HCT116 (cell line): ENCODE measurements around the gene USP24. TPM values are rescaled to one million over a fixed set of nuclear protein-coding genes. Genes with fewer than 3 reads are reported as not detected.

Experiments used
- ATAC-seq: fragments of 200-7000 bp; cut with Tn5 transposase; 2 replicates; pipeline ENCODE4 v1.9.1; 2020; ENCODE audit warnings: mild to moderate bottlenecking, moderate library complexity
- BruUV-seq: library from RNA; stranded (reverse); fragments of 400-500 nt; replicated peaks from 2 replicates; lab custom pipeline; 2021; lab: Mats Ljungman, UMichigan
- CTCF ChIA-PET: fragments of 300-600 bp; sonication (Branson Sonifier 250); formaldehyde crosslinking; loops from one replicate; lab custom pipeline; 2021; ENCODE audit warnings: antibody characterized with exemption; lab: Charles Lee
- POLR2A ChIA-PET: fragments of 300-600, 350-600 bp; sonication (Branson Sonifier 250); formaldehyde crosslinking; loops from one replicate; lab custom pipeline; 2021; ENCODE audit warnings: antibody characterized with exemption; lab: Charles Lee
- RAD21 ChIA-PET, 2 experiments: fragments of 300-600 bp; sonication (Branson Sonifier 250); formaldehyde crosslinking; loops; one replicate each; lab custom pipeline; 2023; ENCODE audit warnings: low total read pairs in 2 of 2; ENCODE audit not compliant: uncharacterized antibody in 2 of 2, unreplicated experiment in 2 of 2, low non-redundant PET in 1 of 2; lab: Charles Lee
- DNase-seq: peaks from one replicate; pipeline ENCODE4 v3.0.0-alpha.2; 2010; ENCODE audit warnings: low read depth, low spot score
- H2AFZ ChIP-seq: fragments of 200-600 bp; shearing (Covaris generic), sonication (generic); 2 replicates; pipeline ENCODE4 v1.6.1; 2017; ENCODE audit warnings: low read depth, mixed run types, mixed read lengths, antibody characterized with exemption, low read length; ENCODE audit not compliant: poor library complexity, severe bottlenecking
- H3K27ac ChIP-seq: 2 replicates; pipeline ENCODE4 v1.5.1; 2012; ENCODE audit warnings: low read depth, low read length
- H3K27me3 ChIP-seq: fragments of 200-600 bp; sonication (generic); 2 replicates; pipeline ENCODE4 v1.6.1; 2016; ENCODE audit warnings: mixed run types, low read length, mixed read lengths; ENCODE audit not compliant: insufficient read depth
- H3K36me3 ChIP-seq, 2 experiments: fragments of 200-500 bp in 1 of 2; fragments of 200-600 bp in 1 of 2; sonication (Bioruptor generic) in 1 of 2; sonication (generic) in 1 of 2; 2 replicates each; pipeline versions ENCODE4 v1.5.1 to v1.6.1; 2014 to 2016; ENCODE audit warnings: low read length in 2 of 2, inconsistent platforms in 1 of 2, mixed read lengths in 1 of 2, mixed run types in 1 of 2; ENCODE audit not compliant: insufficient read depth in 2 of 2, control insufficient read depth in 1 of 2
- H3K4me1 ChIP-seq, 2 experiments: fragments of 200-600 bp in 1 of 2; sonication (generic) in 1 of 2; 2 replicates each; pipeline versions ENCODE4 v1.5.1 to v1.6.1; 2012 to 2017; ENCODE audit warnings: low read length in 2 of 2, inconsistent platforms in 1 of 2, mild to moderate bottlenecking in 1 of 2, mixed read lengths in 1 of 2, mixed run types in 1 of 2, moderate library complexity in 1 of 2; ENCODE audit not compliant: insufficient read depth in 2 of 2, control insufficient read depth in 1 of 2
- H3K4me2 ChIP-seq: fragments of 200-600 bp; sonication (generic); 2 replicates; pipeline ENCODE4 v1.6.1; 2017; ENCODE audit warnings: mixed run types, low read length, mixed read lengths
- H3K4me3 ChIP-seq, 2 experiments: fragments of 200-600 bp in 1 of 2; sonication (generic) in 1 of 2; replicated peaks in 1 of 2; 2 replicates each; pipeline ENCODE4 v1.5.1; 2011 to 2016; ENCODE audit warnings: low read length in 2 of 2, control low read depth in 1 of 2, low read depth in 1 of 2, mild to moderate bottlenecking in 1 of 2, mixed read lengths in 1 of 2, mixed run types in 1 of 2
- H3K79me2 ChIP-seq: fragments of 200-600 bp; sonication (generic); 2 replicates; pipeline ENCODE4 v1.6.1; 2017; ENCODE audit warnings: mild to moderate bottlenecking, mixed run types, low read length, moderate library complexity, mixed read lengths; ENCODE audit not compliant: insufficient read depth
- H3K9ac ChIP-seq: fragments of 200-600 bp; sonication (generic); 2 replicates; pipeline ENCODE4 v1.6.1; 2016; ENCODE audit warnings: low read length, mixed read lengths
- H3K9me2 ChIP-seq: fragments of 200-600 bp; sonication (generic), shearing (Covaris generic); 2 replicates; pipeline ENCODE4 v1.6.1; 2017; ENCODE audit warnings: mixed run types, mild to moderate bottlenecking, moderate library complexity; ENCODE audit not compliant: insufficient read depth
- H3K9me3 ChIP-seq, 2 experiments: fragments of 200-500 bp in 1 of 2; fragments of 200-600 bp in 1 of 2; sonication (Bioruptor generic) in 1 of 2; sonication (generic) in 1 of 2; 2 replicates each; pipeline ENCODE4 v1.6.1; 2014 to 2017; ENCODE audit warnings: low read length in 2 of 2, mixed read lengths in 2 of 2, inconsistent platforms in 1 of 2, low read depth in 1 of 2, mild to moderate bottlenecking in 1 of 2, mixed run types in 1 of 2, moderate library complexity in 1 of 2; ENCODE audit not compliant: control insufficient read depth in 1 of 2, insufficient read depth in 1 of 2
- H4K20me1 ChIP-seq: fragments of 200-600 bp; sonication (generic), shearing (Covaris generic); 2 replicates; pipeline ENCODE4 v1.6.1; 2017; ENCODE audit warnings: mixed run types, mild to moderate bottlenecking, moderate library complexity; ENCODE audit not compliant: insufficient read depth
- CBX3 ChIP-seq: IDR thresholded peaks from 2 replicates; pipeline ENCODE4 v1.6.1; 2012; ENCODE audit warnings: low read depth
- CEBPB ChIP-seq: IDR thresholded peaks from 2 replicates; pipeline ENCODE4 v1.6.1; 2012; ENCODE audit warnings: low read depth
- EZH2 ChIP-seq: fragments of 200-600 bp; sonication (generic); IDR thresholded peaks from 2 replicates; pipeline ENCODE4 v1.6.1; 2017; ENCODE audit warnings: antibody characterized with exemption, mixed run types
- FOSL1 ChIP-seq: IDR thresholded peaks from 2 replicates; pipeline ENCODE4 v1.6.1; 2012; ENCODE audit warnings: low read depth
- JUND ChIP-seq: IDR thresholded peaks from 2 replicates; pipeline ENCODE4 v1.6.1; 2012
- POLR2A ChIP-seq: IDR thresholded peaks from 2 replicates; pipeline ENCODE4 v1.7.0; 2011; ENCODE audit warnings: borderline replicate concordance; ENCODE audit not compliant: insufficient read depth, insufficient read length; ENCODE audit errors: extremely low read depth
- POLR2AphosphoS5 ChIP-seq: IDR thresholded peaks from 2 replicates; pipeline ENCODE4 v1.6.1; 2011; ENCODE audit warnings: mild to moderate bottlenecking, low read depth, low read length, moderate library complexity
- RAD21 ChIP-seq: IDR thresholded peaks from 2 replicates; pipeline ENCODE4 v1.6.1; 2012; ENCODE audit warnings: low read depth, mild to moderate bottlenecking
- SIN3A ChIP-seq: IDR thresholded peaks from 2 replicates; pipeline ENCODE4 v1.6.1; 2012; ENCODE audit warnings: low read depth
- SP1 ChIP-seq: IDR thresholded peaks from 2 replicates; pipeline ENCODE4 v1.6.1; 2012; ENCODE audit warnings: low read depth
- SRF ChIP-seq: IDR thresholded peaks from 2 replicates; pipeline ENCODE4 v1.6.1; 2012; ENCODE audit warnings: low read depth
- TCF7L2 ChIP-seq: IDR thresholded peaks from 2 replicates; pipeline ENCODE4 v1.7.0; 2011; ENCODE audit warnings: borderline replicate concordance, inconsistent platforms; ENCODE audit not compliant: insufficient read depth, insufficient read length; ENCODE audit errors: extremely low read depth
- YY1 ChIP-seq: IDR thresholded peaks from 2 replicates; pipeline ENCODE4 v1.6.1; 2011; ENCODE audit warnings: low read length, low read depth, moderate library complexity, mild to moderate bottlenecking; ENCODE audit not compliant: insufficient replicate concordance; ENCODE audit errors: extremely low read depth
- ZFX ChIP-seq: fragments of 450-650 bp; IDR thresholded peaks from 2 replicates; pipeline ENCODE4 v1.6.1; 2017
- ZNF274 ChIP-seq: fragments of 200-500 bp; sonication (Bioruptor generic); IDR thresholded peaks from 2 replicates; pipeline ENCODE4 v1.6.1; 2014; ENCODE audit warnings: mild to moderate bottlenecking, low read depth, low read length, inconsistent platforms
- intact Hi-C: fragments of 100-400 bp; cut with micrococcal nuclease; formaldehyde crosslinking; loops from 2 replicates; pipeline ENCODE4 v1.10.0; 2022
- total RNA-seq: library from RNA; stranded (reverse); gene quantifications from one replicate; pipeline ENCODE4 v1.2.1, GENCODE V29; 2021; ENCODE audit not compliant: unreplicated experiment
- TF ChIP-seq, protein P1 (sequence below): IDR thresholded peaks from 2 replicates; pipeline ENCODE4 v1.6.1; 2011; ENCODE audit warnings: mild to moderate bottlenecking, low read length, moderate library complexity; ENCODE audit not compliant: insufficient replicate concordance; ENCODE audit errors: extremely low read depth
- TF ChIP-seq, protein P2 (sequence below): IDR thresholded peaks from 2 replicates; pipeline ENCODE4 v1.6.1; 2012
- TF ChIP-seq, protein P3 (sequence below): IDR thresholded peaks from 2 replicates; pipeline ENCODE4 v1.6.1; 2012; ENCODE audit warnings: low read depth
- TF ChIP-seq, protein P4 (sequence below): IDR thresholded peaks from 2 replicates; pipeline ENCODE4 v1.6.1; 2012
- TF ChIP-seq, protein P5 (sequence below), 3 experiments: fragments of 200-600 bp in 1 of 3; sonication (generic) in 1 of 3; IDR thresholded peaks in 2 of 3; conservative IDR thresholded peaks in 1 of 3; 2 replicates each; pipeline ENCODE4 v1.5.1; 2012 to 2017; ENCODE audit warnings: low read depth in 2 of 3, low read length in 2 of 3, antibody characterized with exemption in 1 of 3, borderline replicate concordance in 1 of 3, control low read depth in 1 of 3, mild to moderate bottlenecking in 1 of 3, mixed read lengths in 1 of 3, mixed run types in 1 of 3, moderate library complexity in 1 of 3; ENCODE audit not compliant: insufficient read depth in 1 of 3

Gene USP24
- total RNA-seq, 1 experiment from 2014 or later: 34.2 TPM

DNA sequence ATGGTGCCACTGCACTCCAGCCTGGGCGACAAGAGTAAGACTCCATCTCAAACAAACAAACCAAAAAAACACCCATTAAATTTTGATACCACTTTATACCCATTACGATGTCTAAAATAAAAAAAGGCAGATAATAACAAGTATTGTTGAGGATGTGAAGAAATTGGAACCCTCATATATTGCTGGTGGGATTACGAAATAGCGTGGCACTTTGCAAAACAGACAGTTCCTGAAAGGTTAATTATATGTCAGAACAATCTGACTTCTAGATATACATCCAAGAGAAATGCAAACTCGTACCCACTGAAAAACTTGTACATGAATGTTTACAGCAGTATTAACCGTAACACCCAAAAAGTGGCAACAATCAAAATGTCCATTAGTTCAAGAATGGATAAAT, 70.3 kb downstream of the USP24 start:
- Histone ChIP-seq H3K4me1 (no peaks in the 10 kb centered on the region), H3K36me3 (peaks cover 8 to 22% of the 10 kb centered on the region in 2 experiments; a peak in 2 of 4 replicates), H3K27ac (no peak overlapping the region), H3K9ac (no peak overlapping the region), H3K27me3 (no peaks in the 10 kb centered on the region), H2AFZ (no peak overlapping the region), H3K9me2 (no peaks in the 10 kb centered on the region), H3K4me2 (no peak overlapping the region), H3K9me3 (no peaks in the 10 kb centered on the region), H3K79me2 (no peaks in the 10 kb centered on the region), H4K20me1 (no peaks in the 10 kb centered on the region), H3K4me3 (no peak overlapping the region)
- POLR2A ChIA-PET: no interaction called here
- TF ChIP-seq, protein P1, sequence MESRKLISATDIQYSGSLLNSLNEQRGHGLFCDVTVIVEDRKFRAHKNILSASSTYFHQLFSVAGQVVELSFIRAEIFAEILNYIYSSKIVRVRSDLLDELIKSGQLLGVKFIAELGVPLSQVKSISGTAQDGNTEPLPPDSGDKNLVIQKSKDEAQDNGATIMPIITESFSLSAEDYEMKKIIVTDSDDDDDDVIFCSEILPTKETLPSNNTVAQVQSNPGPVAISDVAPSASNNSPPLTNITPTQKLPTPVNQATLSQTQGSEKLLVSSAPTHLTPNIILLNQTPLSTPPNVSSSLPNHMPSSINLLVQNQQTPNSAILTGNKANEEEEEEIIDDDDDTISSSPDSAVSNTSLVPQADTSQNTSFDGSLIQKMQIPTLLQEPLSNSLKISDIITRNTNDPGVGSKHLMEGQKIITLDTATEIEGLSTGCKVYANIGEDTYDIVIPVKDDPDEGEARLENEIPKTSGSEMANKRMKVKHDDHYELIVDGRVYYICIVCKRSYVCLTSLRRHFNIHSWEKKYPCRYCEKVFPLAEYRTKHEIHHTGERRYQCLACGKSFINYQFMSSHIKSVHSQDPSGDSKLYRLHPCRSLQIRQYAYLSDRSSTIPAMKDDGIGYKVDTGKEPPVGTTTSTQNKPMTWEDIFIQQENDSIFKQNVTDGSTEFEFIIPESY: no peak
- no peak for TF ChIP-seq EZH2
- no peak for TF ChIP-seq JUND
- TF ChIP-seq, protein P2, sequence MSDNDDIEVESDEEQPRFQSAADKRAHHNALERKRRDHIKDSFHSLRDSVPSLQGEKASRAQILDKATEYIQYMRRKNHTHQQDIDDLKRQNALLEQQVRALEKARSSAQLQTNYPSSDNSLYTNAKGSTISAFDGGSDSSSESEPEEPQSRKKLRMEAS: no peak
- TF ChIP-seq POLR2AphosphoS5: no peak
- no peak for TF ChIP-seq RAD21
- TF ChIP-seq, protein P3, sequence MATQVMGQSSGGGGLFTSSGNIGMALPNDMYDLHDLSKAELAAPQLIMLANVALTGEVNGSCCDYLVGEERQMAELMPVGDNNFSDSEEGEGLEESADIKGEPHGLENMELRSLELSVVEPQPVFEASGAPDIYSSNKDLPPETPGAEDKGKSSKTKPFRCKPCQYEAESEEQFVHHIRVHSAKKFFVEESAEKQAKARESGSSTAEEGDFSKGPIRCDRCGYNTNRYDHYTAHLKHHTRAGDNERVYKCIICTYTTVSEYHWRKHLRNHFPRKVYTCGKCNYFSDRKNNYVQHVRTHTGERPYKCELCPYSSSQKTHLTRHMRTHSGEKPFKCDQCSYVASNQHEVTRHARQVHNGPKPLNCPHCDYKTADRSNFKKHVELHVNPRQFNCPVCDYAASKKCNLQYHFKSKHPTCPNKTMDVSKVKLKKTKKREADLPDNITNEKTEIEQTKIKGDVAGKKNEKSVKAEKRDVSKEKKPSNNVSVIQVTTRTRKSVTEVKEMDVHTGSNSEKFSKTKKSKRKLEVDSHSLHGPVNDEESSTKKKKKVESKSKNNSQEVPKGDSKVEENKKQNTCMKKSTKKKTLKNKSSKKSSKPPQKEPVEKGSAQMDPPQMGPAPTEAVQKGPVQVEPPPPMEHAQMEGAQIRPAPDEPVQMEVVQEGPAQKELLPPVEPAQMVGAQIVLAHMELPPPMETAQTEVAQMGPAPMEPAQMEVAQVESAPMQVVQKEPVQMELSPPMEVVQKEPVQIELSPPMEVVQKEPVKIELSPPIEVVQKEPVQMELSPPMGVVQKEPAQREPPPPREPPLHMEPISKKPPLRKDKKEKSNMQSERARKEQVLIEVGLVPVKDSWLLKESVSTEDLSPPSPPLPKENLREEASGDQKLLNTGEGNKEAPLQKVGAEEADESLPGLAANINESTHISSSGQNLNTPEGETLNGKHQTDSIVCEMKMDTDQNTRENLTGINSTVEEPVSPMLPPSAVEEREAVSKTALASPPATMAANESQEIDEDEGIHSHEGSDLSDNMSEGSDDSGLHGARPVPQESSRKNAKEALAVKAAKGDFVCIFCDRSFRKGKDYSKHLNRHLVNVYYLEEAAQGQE: no peak
- TF ChIP-seq, protein P4, sequence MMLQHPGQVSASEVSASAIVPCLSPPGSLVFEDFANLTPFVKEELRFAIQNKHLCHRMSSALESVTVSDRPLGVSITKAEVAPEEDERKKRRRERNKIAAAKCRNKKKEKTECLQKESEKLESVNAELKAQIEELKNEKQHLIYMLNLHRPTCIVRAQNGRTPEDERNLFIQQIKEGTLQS: no peak
- TF ChIP-seq FOSL1: no peak
- TF ChIP-seq TCF7L2: no peak
- no peak for TF ChIP-seq SIN3A
- TF ChIP-seq ZFX: no peak
- TF ChIP-seq, protein P5, sequence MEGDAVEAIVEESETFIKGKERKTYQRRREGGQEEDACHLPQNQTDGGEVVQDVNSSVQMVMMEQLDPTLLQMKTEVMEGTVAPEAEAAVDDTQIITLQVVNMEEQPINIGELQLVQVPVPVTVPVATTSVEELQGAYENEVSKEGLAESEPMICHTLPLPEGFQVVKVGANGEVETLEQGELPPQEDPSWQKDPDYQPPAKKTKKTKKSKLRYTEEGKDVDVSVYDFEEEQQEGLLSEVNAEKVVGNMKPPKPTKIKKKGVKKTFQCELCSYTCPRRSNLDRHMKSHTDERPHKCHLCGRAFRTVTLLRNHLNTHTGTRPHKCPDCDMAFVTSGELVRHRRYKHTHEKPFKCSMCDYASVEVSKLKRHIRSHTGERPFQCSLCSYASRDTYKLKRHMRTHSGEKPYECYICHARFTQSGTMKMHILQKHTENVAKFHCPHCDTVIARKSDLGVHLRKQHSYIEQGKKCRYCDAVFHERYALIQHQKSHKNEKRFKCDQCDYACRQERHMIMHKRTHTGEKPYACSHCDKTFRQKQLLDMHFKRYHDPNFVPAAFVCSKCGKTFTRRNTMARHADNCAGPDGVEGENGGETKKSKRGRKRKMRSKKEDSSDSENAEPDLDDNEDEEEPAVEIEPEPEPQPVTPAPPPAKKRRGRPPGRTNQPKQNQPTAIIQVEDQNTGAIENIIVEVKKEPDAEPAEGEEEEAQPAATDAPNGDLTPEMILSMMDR (IDR thresholded peaks at IDR 0.05 in 2 of 3, conservative IDR thresholded peaks at IDR 0.05 in 1 of 3; ENCODE audit: borderline replicate concordance in 1 of 3, insufficient read depth in 1 of 3, low read depth in 2 of 3, low read length in 2 of 3): no peak
- TF ChIP-seq CEBPB: no peak
- no peak for TF ChIP-seq SP1
- no peak for TF ChIP-seq CBX3
- TF ChIP-seq ZNF274: no peak
- TF ChIP-seq POLR2A: no peak
- no peak for TF ChIP-seq YY1
- no peak for TF ChIP-seq SRF
- RAD21 ChIA-PET: no interaction called here
- ATAC-seq (no peak), DNase-seq (no peak)
- intact Hi-C loops: loop anchor here (5.0 to 10.0 kb wide), 4 partner anchors 67 to 1570 kb away; no protein-coding TSS in a partner anchor
- no TSS peak for BruUV-seq
- CTCF ChIA-PET: interaction anchor here (1.6 to 3.0 kb wide), 4 partner anchors 8 to 193 kb away, joined by 3 to 42 read pairs (median 14); no protein-coding TSS in a partner anchor
